GM21786 (cell line): Measurements from ENCODE around the gene ARPP21.
"Not testable (repeated sequence)": the region's sequence is repeated elsewhere in the genome, so short reads cannot be mapped to it uniquely, and the experiment has no call there.

Experiments used
- ATAC-seq: cut with Tn5 transposase; IDR thresholded peaks from one replicate; pipeline ENCODE4 v1.9.1; 2021; ENCODE audit not compliant: unreplicated experiment

The ARPP21 gene

DNA sequence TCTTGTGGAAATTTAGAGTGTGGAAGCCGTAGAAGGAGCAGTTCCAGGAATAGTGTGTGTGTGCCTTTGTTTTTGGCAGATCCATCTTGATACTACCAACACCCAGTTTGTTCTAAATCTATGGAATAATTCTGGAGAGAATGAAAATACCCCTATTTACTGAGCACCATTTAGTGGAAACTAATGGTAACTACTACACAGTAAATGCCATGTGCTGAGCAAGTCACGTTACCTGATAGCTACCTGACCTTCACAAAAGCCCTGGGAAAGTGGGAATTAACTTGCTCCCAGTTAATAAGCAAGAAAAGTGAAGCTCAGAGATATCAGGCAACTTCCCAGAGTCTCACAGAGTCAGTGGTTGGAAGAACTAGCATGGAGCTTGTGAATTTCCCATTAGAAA lies 137.7 kb downstream of the ARPP21 start:
- no peak for ATAC-seq

DNA sequence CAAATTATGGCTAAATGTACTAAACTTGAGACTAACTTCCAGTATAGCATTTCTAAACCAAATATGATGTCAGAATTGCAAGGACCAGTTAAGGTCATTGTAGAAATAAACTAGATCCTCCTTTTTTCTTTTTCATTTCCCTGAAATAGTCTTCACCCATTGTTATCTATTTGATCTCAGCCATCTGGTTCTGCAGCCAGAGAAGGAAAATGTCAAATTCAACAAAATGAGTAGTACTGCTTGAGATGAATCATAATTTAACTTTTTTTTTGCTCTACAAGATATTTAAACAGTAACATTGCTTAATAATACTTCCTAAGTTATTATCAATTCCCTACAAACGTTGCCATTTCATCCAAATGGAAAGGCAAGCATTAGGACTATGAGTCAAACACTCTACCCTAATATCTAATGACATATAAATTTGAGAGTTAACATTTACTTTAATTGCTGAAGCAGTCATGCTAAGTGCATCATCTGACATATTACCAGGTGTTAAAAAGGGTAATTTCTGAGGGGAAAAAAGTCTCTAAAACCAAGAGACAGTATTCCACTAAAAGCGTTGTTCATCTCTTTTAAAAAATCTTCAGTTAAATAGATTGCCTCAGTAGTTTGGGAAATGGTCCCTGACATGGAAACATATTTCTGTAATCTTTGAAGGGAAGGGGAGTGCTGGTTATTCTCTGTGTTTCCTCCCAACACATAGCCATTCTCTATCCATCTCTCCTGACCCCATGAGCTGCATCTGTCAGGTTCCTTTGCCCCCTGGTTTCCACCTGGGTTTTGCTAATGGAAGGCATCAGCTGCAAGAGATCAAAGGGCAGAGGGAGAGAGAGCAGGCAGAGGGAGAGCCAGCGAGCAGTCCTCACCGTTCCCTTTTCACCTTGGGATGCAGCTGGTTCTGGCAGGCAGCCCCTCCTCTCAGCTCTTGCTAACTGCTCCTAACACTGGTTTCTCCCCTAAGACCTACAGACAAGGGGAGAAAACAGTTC lies 138.5 kb downstream of the ARPP21 start:
- no peak for ATAC-seq

DNA sequence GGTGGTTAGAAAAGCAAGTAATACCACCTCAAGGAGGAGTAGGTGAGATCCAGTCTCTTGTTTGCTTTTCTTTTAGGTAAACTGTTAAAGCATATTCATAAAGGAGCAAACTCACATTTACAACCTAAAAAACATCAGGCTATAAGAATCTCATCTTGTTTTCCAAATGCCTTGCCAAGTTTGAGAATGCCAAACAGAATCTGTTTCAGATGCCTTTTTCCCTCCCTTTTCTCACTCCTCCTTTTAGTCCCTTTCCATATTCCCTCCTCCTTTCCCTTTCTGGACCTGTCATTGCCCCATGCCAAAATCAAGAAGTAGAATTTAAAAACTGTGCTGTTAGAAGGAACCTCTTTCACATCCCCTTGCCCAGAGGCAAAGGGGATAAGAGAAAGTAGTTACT lies 140.3 kb downstream of the ARPP21 start:
- ATAC-seq, result no peak

DNA sequence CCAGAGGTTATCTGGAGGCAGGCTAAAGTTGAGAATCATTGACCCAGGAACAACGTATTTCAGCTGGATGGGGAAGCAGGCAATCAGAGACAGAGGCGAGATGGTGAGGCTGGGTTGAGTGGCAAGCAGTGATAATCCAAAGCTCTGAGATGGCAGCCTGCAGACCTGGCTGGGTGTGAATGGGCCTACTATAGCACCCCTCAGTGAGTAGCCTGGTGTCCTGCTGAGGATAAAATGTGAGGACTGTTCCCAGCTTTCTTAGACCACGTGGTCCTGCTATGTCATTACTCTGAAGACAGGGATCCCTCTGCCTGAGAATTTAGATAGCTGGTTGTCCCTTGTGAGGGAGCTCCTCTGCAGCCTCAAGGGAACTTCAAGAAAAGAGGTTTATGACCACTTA lies 141.5 kb downstream of the ARPP21 start:
- ATAC-seq, result no peak

DNA sequence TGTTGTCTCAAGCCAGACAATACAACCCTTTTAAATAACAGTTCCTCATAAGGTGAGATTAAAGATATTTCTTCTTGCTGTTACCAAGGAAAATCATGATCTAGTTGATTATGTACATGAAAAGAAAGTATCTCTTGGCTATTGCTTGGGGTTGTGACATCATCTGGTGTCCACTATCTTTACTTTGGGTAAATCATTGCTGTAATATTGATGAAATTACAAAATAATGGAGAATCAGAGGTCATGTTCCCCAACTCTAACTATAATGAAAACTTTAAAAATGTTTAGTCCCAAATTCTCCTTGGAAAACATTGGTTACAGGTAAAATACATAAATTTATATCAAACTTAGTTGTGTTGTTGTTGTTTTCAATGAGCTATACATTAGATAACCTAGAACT lies 142.2 kb downstream of the ARPP21 start:
- ATAC-seq, result no peak

DNA sequence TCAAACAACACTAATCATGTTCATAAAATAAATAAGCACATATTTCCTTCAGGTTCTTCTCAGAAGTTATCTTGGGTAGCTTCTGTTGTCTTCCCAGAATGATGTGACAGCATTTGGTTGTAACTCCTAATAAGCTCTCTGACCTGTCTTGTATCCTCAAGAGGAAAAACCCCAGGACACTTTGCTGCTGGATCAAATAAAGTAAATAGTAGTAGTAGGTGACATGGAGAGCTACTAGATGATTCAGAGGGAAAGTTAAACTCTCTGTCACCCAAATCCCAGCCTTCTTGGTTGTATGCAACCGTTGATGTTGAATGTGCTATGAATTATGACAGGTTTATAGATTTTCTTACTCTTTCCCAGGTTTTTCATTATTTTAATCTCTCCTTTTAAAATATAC lies 143.0 kb downstream of the ARPP21 start:
- no peak for ATAC-seq

DNA sequence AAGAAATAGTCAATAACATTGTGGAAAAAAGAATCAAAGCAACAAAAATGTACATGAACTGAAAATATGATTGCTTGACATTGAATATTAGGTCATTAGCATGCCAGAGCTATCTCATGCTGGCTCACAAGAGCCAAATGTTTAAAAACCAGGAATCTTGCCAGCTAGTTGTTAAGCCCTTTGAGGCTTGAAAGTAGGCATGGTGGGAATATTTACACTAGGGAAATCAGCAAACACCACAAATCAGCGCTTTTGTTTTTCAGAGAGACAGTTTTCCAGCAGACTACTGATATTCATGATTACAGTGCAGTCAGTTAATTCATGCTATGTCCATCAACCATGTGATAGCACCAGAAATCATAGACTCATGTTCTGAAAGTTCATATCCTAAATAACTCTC lies 144.8 kb downstream of the ARPP21 start:
- no peak for ATAC-seq

DNA sequence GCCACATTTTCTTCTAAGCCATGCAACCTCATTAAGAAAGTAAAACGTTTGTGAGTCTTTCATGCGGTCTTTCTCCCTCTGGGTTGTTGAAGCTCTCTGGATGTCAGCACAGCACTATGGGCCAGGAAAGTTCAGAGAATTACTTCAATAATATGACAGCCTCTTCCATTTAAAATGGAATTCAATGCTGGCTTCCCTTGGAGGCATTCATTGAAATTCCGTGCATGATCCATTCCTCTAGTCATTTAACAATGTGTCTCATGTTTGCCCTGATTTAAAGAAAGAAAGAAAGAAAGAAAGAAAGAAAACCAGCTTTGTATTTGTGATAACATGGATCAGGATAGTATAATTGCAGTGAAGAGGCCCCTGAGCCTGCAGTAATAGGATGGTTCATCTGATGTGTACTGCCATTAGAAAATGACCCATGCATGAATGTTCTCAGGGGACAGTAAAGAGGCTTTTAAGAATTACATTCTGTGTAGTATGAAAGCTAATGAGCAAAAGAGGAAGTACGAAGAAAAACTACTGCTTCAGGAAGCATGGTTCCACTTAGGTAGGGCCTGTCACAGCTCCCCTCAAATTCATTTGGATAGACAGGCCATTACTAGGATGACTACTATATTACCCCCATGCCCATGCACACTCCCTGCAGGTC lies 146.0 kb downstream of the ARPP21 start:
- ATAC-seq, result peak; percentile 52

DNA sequence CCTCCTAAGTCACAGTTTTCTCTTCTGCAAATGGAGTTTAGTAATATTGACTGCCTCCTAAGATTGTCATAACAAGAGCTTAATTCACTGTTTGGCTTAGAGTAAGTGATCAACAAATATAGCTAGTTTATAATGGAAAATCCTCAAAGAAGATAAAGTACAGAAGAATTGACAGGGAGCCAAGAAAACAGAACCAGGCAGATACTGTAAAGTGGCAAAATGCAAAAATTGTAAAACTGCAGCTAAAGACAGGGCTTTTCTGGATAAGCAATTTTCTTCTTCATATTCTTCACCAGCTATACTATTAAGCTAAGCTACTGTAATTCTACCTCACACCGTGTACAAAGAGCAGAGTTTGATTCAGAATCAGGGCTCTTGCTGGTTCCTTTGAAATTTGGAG lies 148.6 kb downstream of the ARPP21 start:
- ATAC-seq, result no peak

DNA sequence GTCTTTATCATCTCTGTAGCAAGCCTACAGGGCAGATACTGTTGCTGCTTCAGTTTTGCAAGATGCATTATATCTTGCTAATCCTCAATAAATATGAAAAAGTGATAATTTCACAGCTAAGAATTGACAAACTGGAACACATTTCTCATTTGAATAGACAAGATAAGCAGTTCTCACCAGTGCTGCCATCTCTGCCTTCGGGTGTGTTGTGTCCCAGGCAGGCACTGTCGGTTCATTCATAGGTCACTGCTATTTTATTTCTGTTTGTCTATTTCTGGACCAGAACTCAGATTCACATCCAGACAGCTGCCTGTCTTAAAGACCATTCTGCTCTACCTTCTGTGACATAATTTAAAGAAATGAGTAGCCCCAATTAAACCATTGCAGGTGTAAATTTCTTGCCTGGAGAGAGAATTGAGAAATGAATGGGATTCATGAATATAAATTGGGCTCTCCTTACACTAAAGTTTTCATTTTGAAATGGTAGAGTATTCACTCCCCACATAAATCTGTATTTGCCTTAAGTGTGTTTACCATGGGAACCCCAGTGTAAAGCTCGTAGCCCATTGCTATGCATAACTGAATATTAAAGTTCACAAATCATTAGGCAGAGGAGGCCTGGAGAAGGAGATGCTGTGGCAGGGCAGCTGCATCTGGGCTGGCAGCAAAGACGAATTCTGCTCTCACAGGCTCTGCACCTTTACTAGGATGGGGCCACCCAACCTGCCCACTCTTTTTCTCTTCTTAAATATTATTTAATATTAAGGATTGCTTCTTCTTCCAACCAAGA lies 149.9 kb downstream of the ARPP21 start:
- no peak for ATAC-seq

DNA sequence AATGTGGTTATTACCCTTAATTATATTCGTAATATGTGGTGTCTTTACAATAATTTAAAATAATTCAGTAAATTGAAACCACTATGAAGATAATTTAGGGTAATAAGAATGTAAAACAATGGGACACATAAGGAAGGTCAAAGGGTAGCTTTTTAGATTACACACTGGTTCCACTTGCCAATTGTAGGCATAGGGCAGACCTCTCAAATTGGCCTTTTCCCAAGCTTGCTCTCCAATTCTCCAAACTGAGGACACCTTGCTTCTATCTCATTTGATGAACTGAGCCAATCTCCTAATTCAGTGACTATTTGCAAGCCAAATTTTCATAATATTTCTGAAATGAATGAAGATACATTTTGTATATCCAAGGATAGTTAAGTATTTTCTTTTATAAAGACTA lies 151.4 kb downstream of the ARPP21 start:
- ATAC-seq, result no peak

DNA sequence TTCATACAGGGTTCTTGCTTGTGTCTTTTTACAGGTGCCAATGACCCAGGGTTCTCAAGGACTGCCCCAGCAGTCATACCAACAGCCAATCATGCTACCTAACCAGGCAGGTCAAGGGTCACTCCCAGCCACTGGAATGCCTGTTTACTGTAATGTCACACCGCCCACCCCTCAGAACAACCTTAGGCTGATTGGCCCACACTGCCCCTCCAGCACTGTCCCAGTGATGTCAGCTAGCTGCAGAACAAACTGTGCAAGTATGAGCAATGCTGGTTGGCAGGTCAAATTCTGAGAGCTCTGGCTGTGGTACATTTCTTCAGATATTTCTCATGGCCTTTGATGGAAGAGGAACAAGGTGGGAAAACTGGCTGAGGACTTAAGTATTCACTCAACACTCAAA lies 154.3 kb downstream of the ARPP21 start:
- no peak for ATAC-seq

DNA sequence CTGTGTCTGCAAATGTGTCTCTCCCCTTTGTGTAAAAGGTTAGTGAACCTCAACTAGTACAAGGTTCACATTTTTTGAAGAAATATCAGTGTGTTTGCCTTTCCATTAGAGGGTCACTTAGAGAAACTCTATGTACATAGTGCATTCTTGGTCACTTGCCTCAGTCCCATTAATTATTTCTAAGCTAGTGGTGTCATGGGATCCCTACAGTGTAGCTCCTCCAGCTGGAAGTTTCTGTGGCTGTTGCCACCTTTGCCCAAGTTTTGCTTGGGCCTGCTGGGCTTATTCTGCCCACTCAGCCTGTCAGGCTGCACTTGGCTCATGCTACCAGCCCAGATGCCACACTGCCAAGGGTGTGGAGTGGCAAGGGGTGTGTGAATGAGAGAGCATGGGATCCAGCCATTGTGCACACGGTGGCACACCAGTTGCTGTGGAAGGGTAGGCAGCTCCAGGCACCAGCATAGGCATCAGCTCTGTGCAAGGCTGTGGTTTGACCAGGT lies 161.7 kb downstream of the ARPP21 start:
- no peak for ATAC-seq

DNA sequence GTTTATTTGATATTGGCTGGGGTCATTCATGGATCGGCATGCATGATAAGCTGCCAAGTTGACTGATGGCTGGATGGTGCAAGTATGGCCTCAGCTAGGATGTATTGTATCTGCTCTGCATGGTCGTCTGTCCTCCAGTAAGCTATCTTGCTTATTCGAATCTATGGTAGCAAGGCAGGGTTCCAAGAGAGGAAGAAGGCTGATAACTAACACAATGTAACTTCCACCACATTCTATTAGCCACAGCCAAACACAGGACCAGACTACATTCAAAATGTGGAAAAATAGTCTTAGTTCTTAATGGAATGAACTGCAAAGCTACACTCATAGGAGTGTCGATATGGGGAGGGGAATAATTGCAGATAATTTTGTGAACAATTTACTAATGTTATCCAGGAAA lies 175.2 kb downstream of the ARPP21 start:
- no peak for ATAC-seq

DNA sequence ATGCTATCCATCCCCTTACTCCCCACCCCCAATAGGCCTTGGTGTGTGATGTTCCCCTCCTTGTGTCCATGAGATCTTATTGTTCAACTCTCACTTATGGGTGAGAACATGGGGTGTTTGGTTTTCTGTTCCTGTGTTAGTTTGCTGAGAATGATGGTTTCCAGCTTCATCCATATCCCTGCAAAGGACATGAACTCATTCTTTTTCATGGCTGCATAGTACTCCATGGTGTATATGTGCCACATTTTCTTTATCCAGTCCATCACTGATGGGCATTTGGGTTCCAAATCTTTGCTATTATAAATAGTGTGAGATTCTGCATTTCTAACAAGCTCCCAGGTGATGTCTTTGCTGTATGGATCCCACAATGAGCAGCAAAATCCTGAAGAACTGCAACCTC lies 176.5 kb downstream of the ARPP21 start:
- ATAC-seq, result not testable (repeated sequence)

DNA sequence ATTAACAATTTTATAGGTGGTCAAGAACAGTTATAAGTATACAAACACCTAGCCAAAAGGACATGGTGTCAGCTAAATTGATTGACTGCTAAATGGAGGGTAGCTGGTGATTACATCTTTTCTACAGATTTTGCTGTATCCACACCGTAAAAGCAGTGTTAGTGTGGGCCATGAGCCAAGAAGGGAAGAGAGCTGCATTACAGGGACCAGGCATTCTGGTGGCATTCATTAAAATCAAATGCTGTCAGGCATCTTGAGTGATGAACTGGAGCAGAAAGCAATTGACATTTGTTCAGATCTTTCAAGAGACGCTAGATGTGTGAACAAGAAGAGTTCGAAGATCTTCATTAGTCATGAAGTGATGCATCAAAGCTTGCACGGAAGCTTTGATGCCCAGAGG lies 177.9 kb downstream of the ARPP21 start:
- ATAC-seq, result no peak

DNA sequence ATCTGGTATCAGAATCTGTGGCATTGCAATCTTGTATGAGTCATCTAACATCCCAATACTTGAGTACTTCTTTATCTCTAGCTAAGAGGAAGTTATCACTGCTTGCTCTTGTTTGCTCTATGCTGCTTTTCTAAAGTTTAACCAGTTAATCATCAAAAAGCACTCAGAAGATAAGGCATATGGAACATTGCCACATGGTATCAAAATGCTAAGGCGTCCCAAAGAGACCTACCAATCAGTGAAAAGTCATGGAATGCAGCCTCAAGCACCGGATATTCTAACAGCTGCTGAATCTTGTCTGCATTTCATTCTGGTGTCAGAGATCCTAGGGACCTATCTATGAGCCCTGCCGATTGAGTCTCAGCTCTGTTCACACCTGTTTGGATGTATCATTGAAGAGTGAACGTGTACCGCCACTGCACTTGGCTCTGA lies 192.8 kb downstream of the ARPP21 start:
- no peak for ATAC-seq
